H1 (cell line): Measurements from ENCODE around the gene MUC13. TPM values are rescaled to one million over a fixed set of nuclear protein-coding genes. Genes with fewer than 3 reads are reported as not detected.
A peak's percentile ranks its signal among the peaks of the same experiment; 100 is the strongest.

Experiments
- CTCF ChIA-PET: fragments of 300-600 bp; sonication (Branson Sonifier 250); formaldehyde crosslinking; loops from one replicate; lab custom pipeline; 2021; ENCODE audit not compliant: partially characterized antibody; lab: Charles Lee
- POLR2A ChIA-PET: fragments of 300-600 bp; sonication (Branson Sonifier 250); formaldehyde crosslinking; loops from one replicate; lab custom pipeline; 2021; ENCODE audit warnings: inconsistent platforms; ENCODE audit not compliant: partially characterized antibody; lab: Charles Lee
- DNase-seq, 2 experiments: peaks; one replicate each; pipeline versions ENCODE4 v3.0.0 to v3.0.0-alpha.2; 2010 to 2022; ENCODE audit warnings: low spot score in 2 of 2, low read depth in 1 of 2, mixed read lengths in 1 of 2
- FAIRE-seq: peaks from 2 replicates; lab custom pipeline; 2011; peaks lifted over from hg19 to GRCh38; lab: Jason Lieb, UNC
- H2AFZ ChIP-seq: 2 replicates; pipeline ENCODE4 v1.8.1; 2012; ENCODE audit warnings: low read length, inconsistent platforms
- H2AK5ac ChIP-seq: 2 replicates; pipeline ENCODE4 v1.6.1; 2013; ENCODE audit warnings: low read depth, low read length
- H2BK120ac ChIP-seq: replicated peaks from 2 replicates; pipeline ENCODE3; 2013; ENCODE audit warnings: low read depth, low read length, inconsistent platforms
- H2BK12ac ChIP-seq: 2 replicates; pipeline ENCODE4 v1.6.1; 2013; ENCODE audit warnings: low read depth, low read length
- H2BK15ac ChIP-seq: 2 replicates; pipeline ENCODE4 v1.6.1; 2013; ENCODE audit warnings: low read length
- H2BK20ac ChIP-seq: 2 replicates; pipeline ENCODE4 v1.6.1; 2013; ENCODE audit warnings: low read length
- H2BK5ac ChIP-seq: 2 replicates; pipeline ENCODE4 v1.6.1; 2013; ENCODE audit warnings: low read depth, low read length
- H3K14ac ChIP-seq: 2 replicates; pipeline ENCODE4 v1.6.1; 2013; ENCODE audit warnings: inconsistent platforms; ENCODE audit not compliant: insufficient read length
- H3K18ac ChIP-seq: 2 replicates; pipeline ENCODE4 v1.6.1; 2013; ENCODE audit warnings: low read length; ENCODE audit errors: extremely low read depth
- H3K23ac ChIP-seq: 2 replicates; pipeline ENCODE4 v1.6.1; 2013; ENCODE audit warnings: inconsistent platforms; ENCODE audit not compliant: insufficient read length
- H3K23me2 ChIP-seq: 2 replicates; pipeline ENCODE4 v1.6.1; 2013; ENCODE audit warnings: low read depth, low read length
- H3K27ac ChIP-seq: 2 replicates; pipeline ENCODE4 v1.6.1; 2011; ENCODE audit warnings: low read depth, low read length, inconsistent platforms
- H3K27me3 ChIP-seq, 4 experiments: replicated peaks in 1 of 4; 1 replicate in 1 of 4; 2 replicates in 3 of 4; pipeline versions ENCODE4 v1.6.1 to v1.8.1; 2011 to 2013; ENCODE audit warnings: low read length in 3 of 4, mild to moderate bottlenecking in 3 of 4, inconsistent platforms in 2 of 4, mixed read lengths in 2 of 4, moderate library complexity in 1 of 4; ENCODE audit not compliant: control insufficient read depth in 3 of 4, insufficient read depth in 3 of 4; ENCODE audit errors: extremely low read depth in 1 of 4
- H3K36me3 ChIP-seq, 4 experiments: 2 replicates each; pipeline versions ENCODE4 v1.6.1 to v1.8.1; 2011 to 2013; ENCODE audit warnings: mild to moderate bottlenecking in 4 of 4, low read length in 3 of 4, moderate library complexity in 2 of 4, control low read depth in 1 of 4, inconsistent platforms in 1 of 4; ENCODE audit not compliant: insufficient read depth in 4 of 4, control insufficient read depth in 2 of 4
- H3K4ac ChIP-seq: replicated peaks from 2 replicates; pipeline ENCODE3; 2013; ENCODE audit warnings: low read length, low read depth, mixed read lengths, inconsistent platforms; ENCODE audit not compliant: insufficient read length
- H3K4me1 ChIP-seq, 4 experiments: replicated peaks in 1 of 4; 1 replicate in 1 of 4; 2 replicates in 3 of 4; pipeline versions ENCODE4 v1.6.1 to v1.8.1; 2011 to 2013; ENCODE audit warnings: low read length in 3 of 4, inconsistent platforms in 2 of 4, mixed read lengths in 1 of 4; ENCODE audit not compliant: insufficient read depth in 4 of 4, control insufficient read depth in 3 of 4
- H3K4me2 ChIP-seq, 2 experiments: 2 replicates each; pipeline versions ENCODE4 v1.6.1 to v1.8.1; 2011 to 2013; ENCODE audit warnings: low read depth in 2 of 2, low read length in 2 of 2, control low read depth in 1 of 2, inconsistent platforms in 1 of 2, mild to moderate bottlenecking in 1 of 2; ENCODE audit not compliant: insufficient read depth in 1 of 2
- H3K4me3 ChIP-seq, 4 experiments: fragments of 200-600, 300-600 bp in 1 of 4; sonication (generic), shearing (Covaris generic), sonication (Bioruptor Twin) in 1 of 4; 2 replicates each; pipeline versions ENCODE4 v1.5.1 to v1.8.1; 2011 to 2016; ENCODE audit warnings: low read length in 4 of 4, low read depth in 3 of 4, control low read depth in 2 of 4, inconsistent platforms in 2 of 4, mild to moderate bottlenecking in 2 of 4, mixed read lengths in 1 of 4, moderate library complexity in 1 of 4; ENCODE audit not compliant: insufficient read depth in 2 of 4; ENCODE audit errors: extremely low read depth in 1 of 4
- H3K56ac ChIP-seq: replicated peaks from 2 replicates; pipeline ENCODE3; 2013; ENCODE audit warnings: low read depth, mild to moderate bottlenecking, mixed read lengths, low read length, inconsistent platforms; ENCODE audit not compliant: insufficient read length
- H3K79me1 ChIP-seq: 2 replicates; pipeline ENCODE4 v1.6.1; 2013; ENCODE audit warnings: low read depth, low read length, control low read depth
- H3K79me2 ChIP-seq, 2 experiments: 2 replicates each; pipeline versions ENCODE4 v1.6.1 to v1.8.1; 2012 to 2013; ENCODE audit warnings: low read length in 2 of 2, mild to moderate bottlenecking in 2 of 2, inconsistent platforms in 1 of 2; ENCODE audit not compliant: insufficient read depth in 2 of 2, control insufficient read depth in 1 of 2
- H3K9ac ChIP-seq, 4 experiments: replicated peaks in 1 of 4; 1 replicate in 1 of 4; 2 replicates in 3 of 4; pipeline versions ENCODE4 v1.6.1 to v1.8.1; 2011 to 2013; ENCODE audit warnings: low read depth in 3 of 4, low read length in 3 of 4, control low read depth in 2 of 4, mild to moderate bottlenecking in 2 of 4, moderate library complexity in 2 of 4, inconsistent platforms in 1 of 4; ENCODE audit errors: extremely low read depth in 1 of 4
- H3K9me3 ChIP-seq, 2 experiments: 2 replicates each; pipeline versions ENCODE4 v1.6.1 to v1.8.1; 2012 to 2013; ENCODE audit warnings: mild to moderate bottlenecking in 2 of 2, moderate library complexity in 2 of 2, control low read depth in 1 of 2, inconsistent platforms in 1 of 2, low read depth in 1 of 2, low read length in 1 of 2, mixed read lengths in 1 of 2; ENCODE audit not compliant: insufficient read depth in 2 of 2
- H4K20me1 ChIP-seq, 2 experiments: replicated peaks in 1 of 2; 2 replicates each; pipeline versions ENCODE3 to v1.8.1; 2011 to 2013; ENCODE audit warnings: inconsistent platforms in 2 of 2, low read length in 2 of 2, mild to moderate bottlenecking in 1 of 2; ENCODE audit not compliant: insufficient read depth in 2 of 2, control insufficient read depth in 1 of 2
- H4K5ac ChIP-seq: 2 replicates; pipeline ENCODE4 v1.6.1; 2013; ENCODE audit warnings: low read length, low read depth, mixed read lengths, inconsistent platforms; ENCODE audit not compliant: insufficient read length
- H4K8ac ChIP-seq: 2 replicates; pipeline ENCODE4 v1.8.0; 2013; ENCODE audit warnings: mild to moderate bottlenecking, moderate library complexity, low read length, inconsistent platforms; ENCODE audit not compliant: insufficient read depth; ENCODE audit errors: extremely low read depth
- H4K91ac ChIP-seq: replicated peaks from 2 replicates; pipeline ENCODE3; 2013; ENCODE audit warnings: low read length, mixed read lengths, inconsistent platforms; ENCODE audit not compliant: insufficient read length
- BACH1 ChIP-seq: IDR thresholded peaks from 2 replicates; pipeline ENCODE4 v1.6.1; 2012; ENCODE audit warnings: low read length, improper control_type of control experiment
- BRCA1 ChIP-seq: IDR thresholded peaks from 2 replicates; pipeline ENCODE4 v1.6.1; 2012; ENCODE audit warnings: low read depth, low read length, improper control_type of control experiment
- JUN ChIP-seq: IDR thresholded peaks from 2 replicates; pipeline ENCODE4 v1.6.1; 2011; ENCODE audit warnings: low read depth, mild to moderate bottlenecking, improper control_type of control experiment, low read length
- JUND ChIP-seq: IDR thresholded peaks from 2 replicates; pipeline ENCODE4 v1.6.1; 2011; ENCODE audit warnings: mild to moderate bottlenecking, improper control_type of control experiment, low read length
- KDM5A ChIP-seq: fragments of 200-600 bp; IDR thresholded peaks from 2 replicates; pipeline ENCODE4 v1.7.1; 2012; ENCODE audit warnings: mild to moderate bottlenecking, low read length, inconsistent platforms, mixed read lengths
- SIX5 ChIP-seq: IDR thresholded peaks from 2 replicates; pipeline ENCODE4 v1.6.1; 2011; ENCODE audit warnings: mild to moderate bottlenecking, low read depth, low read length
- SRF ChIP-seq: IDR thresholded peaks from 2 replicates; pipeline ENCODE4 v1.6.1; 2011; ENCODE audit warnings: mild to moderate bottlenecking, low read depth, low read length, moderate library complexity
- WGBS, 2 experiments: shearing (Covaris generic) in 1 of 2; methylation state at CpG; one replicate each; pipeline versions ENCODE4 v1.1.6 to v1.1.7; 2013 to 2015; ENCODE audit warnings: low lambda C conversion rate in 2 of 2, mixed read lengths in 2 of 2, inconsistent platforms in 1 of 2, low coverage in 1 of 2, missing lambda C conversion rate in 1 of 2; ENCODE audit not compliant: insufficient replicate concordance in 2 of 2, insufficient coverage in 1 of 2, insufficient read length in 1 of 2; ENCODE audit errors: extremely low coverage in 1 of 2, missing lambda C conversion rate in 1 of 2; 5-methylcytosine and 5-hydroxymethylcytosine counted together
- polyA plus RNA-seq, 7 experiments: library from polyadenylated mRNA; depleted of rRNA in 3 of 7; stranded (reverse) in 5 of 7; unstranded in 2 of 7; fragments of >200 nt in 5 of 7; fragments of 200-250 nt in 2 of 7; gene quantifications; 1 replicate in 5 of 7; 2 replicates in 1 of 7; 4 replicates in 1 of 7; pipeline versions ENCODE4 v1.2.1 to v1.2.3, GENCODE V29; 2011 to 2013; ENCODE audit warnings: missing spikeins in 2 of 7, mixed read lengths in 2 of 7
- total RNA-seq: library from RNA; stranded (reverse); fragmentation: NEBNext Ultra II Directional; extraction: Animal tissue kit (Norgen Biotek cat#: 25700); gene quantifications from 2 replicates; pipeline ENCODE4 v1.2.1, GENCODE V29; 2021
- TF ChIP-seq, protein P1 (sequence below): IDR thresholded peaks from 2 replicates; pipeline ENCODE4 v1.6.1; 2011; ENCODE audit warnings: low read depth, mild to moderate bottlenecking, low read length; ENCODE audit not compliant: insufficient read depth

Gene MUC13
- total and polyA plus RNA-seq, 2 of the 8 experiments (the other 6 are each of a cell fraction or from before 2014, with no cell fraction given), result not detected

DNA sequence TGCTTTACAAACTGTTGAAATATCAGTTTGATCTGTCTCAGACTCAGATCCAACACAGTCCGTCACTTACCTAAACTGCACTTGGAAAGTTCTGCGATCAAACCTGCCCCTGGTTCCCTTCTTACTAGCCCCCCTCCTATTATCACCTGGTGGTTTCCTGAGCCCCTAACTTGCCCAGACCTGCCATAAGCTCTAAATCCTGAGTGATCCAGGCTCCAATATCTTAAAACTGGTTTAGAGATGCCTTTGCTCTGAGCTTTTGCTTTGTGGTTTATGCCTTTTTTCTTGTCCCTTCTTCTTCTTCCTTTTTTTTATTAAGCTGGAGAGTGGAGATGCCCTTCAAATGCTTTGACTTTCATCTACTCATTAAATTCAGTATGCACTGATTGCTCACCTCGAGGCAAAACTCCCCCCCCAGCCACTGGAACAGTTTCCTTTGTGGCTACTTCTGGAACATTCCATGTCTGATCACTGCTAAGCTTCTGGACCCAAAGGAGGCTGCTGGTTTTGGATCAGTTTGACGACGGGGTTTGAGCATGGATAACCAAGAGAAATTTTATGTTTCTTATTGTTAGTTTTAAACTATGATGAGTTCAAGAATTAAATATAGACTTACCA lies 43.9 kb downstream of the MUC13 start:
- Histone ChIP-seq H2AK5ac (no peak overlapping the region), H3K36me3 (no peaks in the 10 kb centered on the region), H3K23ac (no peak overlapping the region), H3K56ac (no peak overlapping the region), H3K9me3 (no peaks in the 10 kb centered on the region), H2AFZ (no peak overlapping the region; the same call in 1 of the 2 replicates), H3K79me2 (peaks cover 0 to 4% of the 10 kb centered on the region in 2 experiments; a peak in 1 of 4 replicates), H4K8ac (no peak overlapping the region), H2BK5ac (peak overlapping the region; percentile 71; the same call in 1 of the 2 replicates), H3K4me2 (no peak overlapping the region), H3K27ac (0 out of 2 replicates have a peak overlapping the region, but pooled peaks have one; percentile 3), H2BK15ac (no peak overlapping the region), H2BK20ac (peak overlapping the region; percentile 13; the same call in 1 of the 2 replicates), H3K4ac (no peak overlapping the region), H4K91ac (no peak overlapping the region), H3K27me3 (no peaks in the 10 kb centered on the region), H2BK12ac (peak overlapping the region; percentile 45; the same call in 1 of the 2 replicates), H3K23me2 (peaks cover 4% of the 10 kb centered on the region), H3K9ac (no peak overlapping the region), H4K5ac (no peak overlapping the region), H2BK120ac (no peak overlapping the region), H3K4me1 (peaks cover 0 to 17% (median 10%) of the 10 kb centered on the region in 4 experiments), H3K79me1 (no peaks in the 10 kb centered on the region; the same call in 1 of the 2 replicates), H3K4me3 (no peak overlapping the region), H4K20me1 (no peaks in the 10 kb centered on the region), H3K14ac (no peak overlapping the region), H3K18ac (peak overlapping the region; percentile 5; the same call in 1 of the 2 replicates)
- no peak for DNase-seq
- ChIA-PET POLR2A (interaction anchor here (0.8 to 3.6 kb wide), 6 partner anchors 8 to 130 kb away, joined by 3 to 19 read pairs (median 11); no protein-coding TSS in a partner anchor), CTCF (interaction anchor here (0.7 to 3.8 kb wide), 8 partner anchors 8 to 130 kb away, joined by 3 to 23 read pairs (median 4); no protein-coding TSS in a partner anchor)
- 87% methylated on average over 5 of the region's 5 CpGs; no CpG with 5 or more reads in 1 of the 2 experiments for WGBS, 2 experiments
- no peak for FAIRE-seq
- TF ChIP-seq, protein P1, sequence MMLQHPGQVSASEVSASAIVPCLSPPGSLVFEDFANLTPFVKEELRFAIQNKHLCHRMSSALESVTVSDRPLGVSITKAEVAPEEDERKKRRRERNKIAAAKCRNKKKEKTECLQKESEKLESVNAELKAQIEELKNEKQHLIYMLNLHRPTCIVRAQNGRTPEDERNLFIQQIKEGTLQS, result no peak
- no peak for TF ChIP-seq JUN
- no peak for TF ChIP-seq KDM5A
- TF ChIP-seq BRCA1, result no peak
- no peak for TF ChIP-seq BACH1
- TF ChIP-seq SIX5, result no peak
- no peak for TF ChIP-seq JUND
- TF ChIP-seq SRF, result no peak
